ENCODE measurements around the gene UBE2I.
A peak's percentile ranks its signal among the peaks of the same experiment; 100 is the strongest.

DNA sequence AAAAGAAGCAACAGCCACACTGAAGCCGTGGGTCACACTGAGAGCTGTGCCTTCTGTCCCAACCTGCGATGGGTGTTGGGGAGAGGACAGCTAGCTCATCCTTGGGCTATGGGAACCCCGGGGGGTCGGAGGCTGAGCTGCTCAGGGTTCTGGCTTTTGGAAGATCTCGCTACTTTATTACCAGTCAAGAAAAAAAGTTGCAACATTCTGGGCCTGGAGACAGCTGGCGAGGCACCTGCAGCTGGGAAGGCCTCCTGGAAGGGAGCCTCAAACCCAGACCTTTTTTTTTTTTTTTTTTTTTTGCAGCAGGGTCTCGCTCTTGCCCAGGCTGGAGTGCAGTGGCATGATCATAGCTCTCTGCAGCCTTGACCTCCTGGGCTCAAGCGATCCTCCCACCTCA lies 28.7 kb upstream of the UBE2I start:
- TF ChIP-seq ZBTB7A (tag by site-specific recombination; IDR thresholded peaks at IDR 0.05; ENCODE audit: low read depth): no peak
- no peak for TF ChIP-seq ZNF341 (tag by site-specific recombination; IDR thresholded peaks at IDR 0.05; ENCODE audit: low read depth)
- TF ChIP-seq EGR2 (tag by site-specific recombination; IDR thresholded peaks at IDR 0.05; ENCODE audit: low read depth): no peak
- TF ChIP-seq, protein P1, sequence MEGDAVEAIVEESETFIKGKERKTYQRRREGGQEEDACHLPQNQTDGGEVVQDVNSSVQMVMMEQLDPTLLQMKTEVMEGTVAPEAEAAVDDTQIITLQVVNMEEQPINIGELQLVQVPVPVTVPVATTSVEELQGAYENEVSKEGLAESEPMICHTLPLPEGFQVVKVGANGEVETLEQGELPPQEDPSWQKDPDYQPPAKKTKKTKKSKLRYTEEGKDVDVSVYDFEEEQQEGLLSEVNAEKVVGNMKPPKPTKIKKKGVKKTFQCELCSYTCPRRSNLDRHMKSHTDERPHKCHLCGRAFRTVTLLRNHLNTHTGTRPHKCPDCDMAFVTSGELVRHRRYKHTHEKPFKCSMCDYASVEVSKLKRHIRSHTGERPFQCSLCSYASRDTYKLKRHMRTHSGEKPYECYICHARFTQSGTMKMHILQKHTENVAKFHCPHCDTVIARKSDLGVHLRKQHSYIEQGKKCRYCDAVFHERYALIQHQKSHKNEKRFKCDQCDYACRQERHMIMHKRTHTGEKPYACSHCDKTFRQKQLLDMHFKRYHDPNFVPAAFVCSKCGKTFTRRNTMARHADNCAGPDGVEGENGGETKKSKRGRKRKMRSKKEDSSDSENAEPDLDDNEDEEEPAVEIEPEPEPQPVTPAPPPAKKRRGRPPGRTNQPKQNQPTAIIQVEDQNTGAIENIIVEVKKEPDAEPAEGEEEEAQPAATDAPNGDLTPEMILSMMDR (tag by site-specific recombination; IDR thresholded peaks at IDR 0.05): no peak
- no peak for TF ChIP-seq KLF1 (tag by site-specific recombination; IDR thresholded peaks at IDR 0.05)
- no peak for TF ChIP-seq ZNF121 (tag by site-specific recombination; IDR thresholded peaks at IDR 0.05)
- TF ChIP-seq, protein P2, sequence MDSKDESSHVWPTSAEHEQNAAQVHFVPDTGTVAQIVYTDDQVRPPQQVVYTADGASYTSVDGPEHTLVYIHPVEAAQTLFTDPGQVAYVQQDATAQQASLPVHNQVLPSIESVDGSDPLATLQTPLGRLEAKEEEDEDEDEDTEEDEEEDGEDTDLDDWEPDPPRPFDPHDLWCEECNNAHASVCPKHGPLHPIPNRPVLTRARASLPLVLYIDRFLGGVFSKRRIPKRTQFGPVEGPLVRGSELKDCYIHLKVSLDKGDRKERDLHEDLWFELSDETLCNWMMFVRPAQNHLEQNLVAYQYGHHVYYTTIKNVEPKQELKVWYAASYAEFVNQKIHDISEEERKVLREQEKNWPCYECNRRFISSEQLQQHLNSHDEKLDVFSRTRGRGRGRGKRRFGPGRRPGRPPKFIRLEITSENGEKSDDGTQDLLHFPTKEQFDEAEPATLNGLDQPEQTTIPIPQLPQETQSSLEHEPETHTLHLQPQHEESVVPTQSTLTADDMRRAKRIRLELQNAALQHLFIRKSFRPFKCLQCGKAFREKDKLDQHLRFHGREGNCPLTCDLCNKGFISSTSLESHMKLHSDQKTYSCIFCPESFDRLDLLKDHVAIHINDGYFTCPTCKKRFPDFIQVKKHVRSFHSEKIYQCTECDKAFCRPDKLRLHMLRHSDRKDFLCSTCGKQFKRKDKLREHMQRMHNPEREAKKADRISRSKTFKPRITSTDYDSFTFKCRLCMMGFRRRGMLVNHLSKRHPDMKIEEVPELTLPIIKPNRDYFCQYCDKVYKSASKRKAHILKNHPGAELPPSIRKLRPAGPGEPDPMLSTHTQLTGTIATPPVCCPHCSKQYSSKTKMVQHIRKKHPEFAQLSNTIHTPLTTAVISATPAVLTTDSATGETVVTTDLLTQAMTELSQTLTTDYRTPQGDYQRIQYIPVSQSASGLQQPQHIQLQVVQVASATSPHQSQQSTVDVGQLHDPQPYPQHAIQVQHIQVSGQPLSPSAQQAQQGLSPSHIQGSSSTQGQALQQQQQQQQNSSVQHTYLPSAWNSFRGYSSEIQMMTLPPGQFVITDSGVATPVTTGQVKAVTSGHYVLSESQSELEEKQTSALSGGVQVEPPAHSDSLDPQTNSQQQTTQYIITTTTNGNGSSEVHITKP (tag by site-specific recombination; IDR thresholded peaks at IDR 0.05): no peak
- no peak for TF ChIP-seq ZNF621 (tag by site-specific recombination; IDR thresholded peaks at IDR 0.05)
- TF ChIP-seq, protein P3, sequence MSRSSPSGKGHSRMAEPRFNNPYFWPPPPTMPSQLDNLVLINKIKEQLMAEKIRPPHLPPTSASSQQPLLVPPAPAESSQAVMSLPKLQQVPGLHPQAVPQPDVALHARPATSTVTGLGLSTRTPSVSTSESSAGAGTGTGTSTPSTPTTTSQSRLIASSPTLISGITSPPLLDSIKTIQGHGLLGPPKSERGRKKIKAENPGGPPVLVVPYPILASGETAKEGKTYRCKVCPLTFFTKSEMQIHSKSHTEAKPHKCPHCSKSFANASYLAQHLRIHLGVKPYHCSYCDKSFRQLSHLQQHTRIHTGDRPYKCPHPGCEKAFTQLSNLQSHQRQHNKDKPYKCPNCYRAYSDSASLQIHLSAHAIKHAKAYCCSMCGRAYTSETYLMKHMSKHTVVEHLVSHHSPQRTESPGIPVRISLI (tag by site-specific recombination; IDR thresholded peaks at IDR 0.05): peak; percentile 57; the same call in 1 of the 2 replicates
- no peak for TF ChIP-seq YY1 (tag by site-specific recombination; IDR thresholded peaks at IDR 0.05)
- no peak for TF ChIP-seq ZNF221 (tag by site-specific recombination; IDR thresholded peaks at IDR 0.05; ENCODE audit: borderline replicate concordance)
- no peak for TF ChIP-seq ZNF138 (tag by site-specific recombination; IDR thresholded peaks at IDR 0.05; ENCODE audit: borderline replicate concordance)
- no peak for TF ChIP-seq REPIN1 (tag by site-specific recombination; IDR thresholded peaks at IDR 0.05; ENCODE audit: low read depth)

All from HEK293 (cell line).